ENCODE data around the gene NLRP12.
"Not testable (repeated sequence)": the region's sequence is repeated elsewhere in the genome, so short reads cannot be mapped to it uniquely, and the experiment has no call there.

The NLRP12 gene

GRCh38 chr19:53838446-53838845, 14.3 kb upstream of the NLRP12 start:
- DNase-seq (ENCODE audit: low spot score) = not testable (repeated sequence)

- not testable (repeated sequence) for DNase-seq (ENCODE audit: low spot score)
These were observed 8.7 kb upstream of the NLRP12 start for GRCh38 chr19:53832861-53833260.

- DNase-seq (ENCODE audit: low spot score) = no peak
These were observed 4.4 kb upstream of the NLRP12 start for GRCh38 chr19:53828531-53828930.

DNA sequence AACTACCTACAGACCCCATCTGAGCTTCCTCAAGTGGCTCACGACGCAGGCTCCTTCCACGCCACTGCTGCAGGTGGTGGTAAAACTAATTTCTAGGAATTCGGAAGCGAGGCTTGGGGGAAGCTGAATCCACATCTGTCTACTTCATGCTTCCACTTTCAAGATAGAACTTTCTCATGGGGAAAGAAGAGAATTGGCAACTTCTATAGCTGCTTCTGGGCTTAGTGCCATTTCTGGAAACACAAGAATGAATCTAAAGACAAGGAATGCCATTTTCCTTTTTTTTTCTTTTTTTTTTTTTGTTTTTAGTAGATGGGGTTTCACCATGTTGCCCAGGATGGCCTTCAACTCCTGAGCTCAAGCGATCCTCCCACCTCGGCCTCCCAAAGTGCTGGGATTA, 2.8 kb upstream of the NLRP12 start:
- DNase-seq (ENCODE audit: low spot score) = no peak

DNA sequence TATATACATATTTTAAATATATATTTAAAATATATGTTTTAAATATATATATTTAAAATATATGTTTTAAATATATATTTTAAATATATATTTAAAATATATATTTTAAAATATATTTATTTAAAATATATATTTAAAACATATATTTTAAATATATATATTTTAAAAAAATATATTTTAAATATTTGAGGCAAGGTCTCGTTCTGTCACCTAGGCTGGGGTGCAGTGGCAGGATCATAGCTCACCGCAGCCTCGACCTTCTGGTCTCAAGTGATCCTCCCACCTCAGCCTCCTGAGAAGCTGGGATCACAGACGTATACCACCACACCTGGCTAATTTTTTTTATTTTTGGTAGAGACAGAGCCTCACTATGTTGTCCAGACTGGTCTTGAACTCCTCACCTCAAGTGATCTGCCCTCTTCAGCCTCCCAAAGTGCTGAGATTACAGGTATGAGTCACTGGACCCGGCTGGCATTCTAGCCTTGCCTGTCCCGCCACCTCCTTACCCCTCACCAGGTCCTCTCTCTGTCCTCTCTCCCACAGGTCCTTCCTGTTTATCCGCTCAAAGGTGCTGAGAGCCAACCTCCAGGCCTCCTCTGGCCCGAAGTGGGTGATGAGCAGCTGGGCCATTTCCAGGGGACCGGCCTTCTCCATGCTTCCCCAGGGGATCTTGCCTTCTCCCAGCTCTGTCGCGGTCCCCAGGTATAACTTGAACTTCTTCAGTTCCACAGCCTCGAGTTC, 564 bp downstream of the NLRP12 start:
- no peak for DNase-seq (ENCODE audit: low spot score)

DNA sequence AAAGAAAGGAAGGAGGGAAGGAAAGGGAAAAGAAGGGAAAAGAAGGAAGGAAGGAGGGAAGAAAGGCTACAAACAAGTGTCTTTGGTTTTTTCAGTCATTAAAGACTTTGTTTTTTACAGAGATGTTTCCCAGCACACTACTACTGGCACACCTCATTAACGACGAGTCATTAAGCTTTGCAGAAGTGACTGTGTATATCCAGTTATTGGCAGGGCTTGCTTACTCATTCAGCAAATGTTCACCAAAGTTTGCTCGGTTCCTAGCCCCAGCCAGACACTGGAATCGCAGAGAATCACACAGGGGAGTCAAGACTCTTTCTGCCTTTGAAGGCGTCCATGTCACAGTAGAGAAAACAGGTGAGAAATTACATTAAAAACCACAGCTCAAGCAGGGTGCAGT, 4.3 kb downstream of the NLRP12 start:
- no peak for DNase-seq (ENCODE audit: low spot score)

DNA sequence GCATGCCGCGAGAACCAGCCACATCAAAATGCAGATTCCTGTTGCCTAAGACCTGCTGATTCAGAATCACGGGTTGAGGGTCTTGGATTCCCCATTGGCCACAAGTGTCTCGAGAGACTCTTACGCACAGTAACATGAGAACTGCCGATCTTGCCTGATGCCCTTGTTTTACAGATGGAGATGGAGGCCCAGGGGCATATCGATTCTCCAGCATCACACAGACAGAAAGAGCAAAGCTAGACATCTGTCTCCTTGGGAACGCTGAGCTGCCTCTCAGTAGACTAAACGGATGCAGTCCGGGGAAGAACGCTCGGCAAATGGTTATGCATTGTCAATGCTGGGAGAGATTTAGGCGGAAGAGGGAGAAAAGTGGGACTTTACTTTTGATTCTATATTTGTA, 5.4 kb downstream of the NLRP12 start:
- DNase-seq (ENCODE audit: low spot score) = no peak

DNA sequence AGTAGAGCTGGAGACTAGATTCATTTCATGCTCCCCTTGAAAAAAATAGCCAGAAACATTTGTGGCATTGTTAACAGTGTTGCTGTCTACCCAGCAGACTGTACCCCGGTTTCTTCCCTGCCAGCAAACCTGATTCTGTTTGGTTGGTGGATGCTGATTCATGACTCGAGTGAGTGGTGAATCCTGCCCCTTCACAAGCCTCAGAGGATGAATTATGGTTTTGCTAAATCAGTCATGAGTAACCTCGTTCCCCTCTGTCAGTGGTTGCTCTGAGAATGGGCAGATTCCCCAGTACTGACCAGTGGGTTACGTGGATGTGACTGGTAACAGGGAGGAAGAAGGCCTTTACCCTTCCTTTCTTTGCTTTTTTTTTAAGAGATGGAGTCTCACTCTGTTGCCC, 10.1 kb downstream of the NLRP12 start:
- DNase-seq (ENCODE audit: low spot score) = no peak

DNA sequence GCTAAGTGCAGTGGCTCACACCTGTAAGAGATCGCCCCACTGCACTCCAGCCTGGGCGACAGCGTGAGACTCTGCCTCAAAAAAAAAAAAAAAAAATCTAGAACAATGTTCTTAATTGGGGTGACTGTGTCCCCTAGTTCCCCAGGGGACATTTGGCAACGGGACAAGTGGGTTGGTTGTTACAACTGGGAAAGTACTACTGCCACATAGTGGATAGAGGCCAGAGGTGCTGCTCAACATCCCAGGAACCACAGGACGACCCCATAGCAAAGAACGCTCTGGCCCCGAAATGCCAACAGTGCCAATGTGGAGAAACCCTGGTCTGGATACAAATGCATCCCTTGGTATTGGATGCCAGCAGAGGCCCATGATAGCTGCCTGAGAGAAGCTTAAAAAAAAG, 11.8 kb downstream of the NLRP12 start:
- DNase-seq (ENCODE audit: low spot score) = no peak

- no peak for DNase-seq (ENCODE audit: low spot score)
These were observed 13.2 kb downstream of the NLRP12 start for GRCh38 chr19:53810891-53811290.

GRCh38 chr19:53810187-53810546, 13.9 kb downstream of the NLRP12 start:
- DNase-seq (ENCODE audit: low spot score) = no peak

GRCh38 chr19:53809518-53810186, 14.5 kb downstream of the NLRP12 start:
- DNase-seq (ENCODE audit: low spot score) = no peak

DNA sequence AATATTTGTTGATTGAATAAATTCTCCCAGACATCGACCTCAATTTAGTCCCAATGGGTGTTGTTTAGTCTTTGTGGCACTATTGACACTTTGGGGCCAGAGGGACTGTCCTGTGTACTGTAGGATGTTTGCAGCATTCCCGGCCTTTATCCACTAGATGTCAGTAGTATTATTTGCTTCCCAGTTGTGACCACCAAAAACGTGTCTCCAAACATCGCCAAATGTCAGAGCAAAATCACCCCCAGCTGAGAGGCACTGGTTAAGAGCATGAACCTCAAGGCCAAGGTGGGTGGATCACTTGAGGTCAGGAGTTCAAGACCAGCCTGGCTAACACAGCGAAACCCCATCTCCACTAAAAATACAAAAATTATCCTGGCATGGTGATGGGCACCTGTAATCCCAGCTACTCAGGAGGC, 15.4 kb downstream of the NLRP12 start:
- no peak for DNase-seq (ENCODE audit: low spot score)

DNA sequence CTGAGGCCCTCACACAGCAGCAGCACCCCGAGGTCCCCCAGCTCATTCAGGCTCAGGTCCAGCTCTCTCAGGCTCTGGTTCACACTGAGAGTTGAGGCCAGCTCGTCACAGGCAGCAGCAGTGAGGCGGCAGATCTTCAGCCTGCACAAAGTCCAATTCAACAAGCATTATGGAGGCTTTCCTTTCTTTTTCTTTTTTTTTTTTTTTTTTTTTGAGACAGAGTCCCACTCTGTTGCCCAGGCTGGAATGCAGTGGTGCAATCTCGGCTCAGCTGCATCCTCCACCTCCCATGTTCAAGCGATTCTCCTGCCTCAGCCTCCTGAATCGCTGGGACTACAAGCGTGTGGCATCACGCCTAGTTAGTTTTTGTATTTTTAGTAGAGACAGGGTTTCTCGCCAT, 22.9 kb downstream of the NLRP12 start:
- no peak for DNase-seq (ENCODE audit: low spot score)

DNA sequence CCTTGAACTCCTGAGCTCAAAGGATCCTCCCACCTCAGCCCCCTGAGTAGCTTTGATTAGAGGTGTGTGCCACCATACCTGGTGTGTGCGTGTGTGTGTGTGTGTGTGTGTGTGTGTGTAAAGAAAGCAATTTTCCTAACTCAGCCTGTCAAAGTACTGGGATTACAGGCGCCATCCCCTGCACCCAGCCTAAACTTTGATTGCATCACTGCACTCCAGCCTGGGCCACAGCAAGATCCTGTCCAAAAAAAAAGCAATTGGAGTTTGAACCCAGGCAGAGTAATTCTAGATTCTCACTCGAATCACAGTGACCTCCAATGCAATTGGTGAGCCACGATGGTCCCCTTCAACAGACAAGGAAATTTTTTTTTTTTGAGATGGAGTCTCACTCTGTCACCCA, 29.1 kb downstream of the NLRP12 start:
- DNase-seq (ENCODE audit: low spot score) = no peak

DNA sequence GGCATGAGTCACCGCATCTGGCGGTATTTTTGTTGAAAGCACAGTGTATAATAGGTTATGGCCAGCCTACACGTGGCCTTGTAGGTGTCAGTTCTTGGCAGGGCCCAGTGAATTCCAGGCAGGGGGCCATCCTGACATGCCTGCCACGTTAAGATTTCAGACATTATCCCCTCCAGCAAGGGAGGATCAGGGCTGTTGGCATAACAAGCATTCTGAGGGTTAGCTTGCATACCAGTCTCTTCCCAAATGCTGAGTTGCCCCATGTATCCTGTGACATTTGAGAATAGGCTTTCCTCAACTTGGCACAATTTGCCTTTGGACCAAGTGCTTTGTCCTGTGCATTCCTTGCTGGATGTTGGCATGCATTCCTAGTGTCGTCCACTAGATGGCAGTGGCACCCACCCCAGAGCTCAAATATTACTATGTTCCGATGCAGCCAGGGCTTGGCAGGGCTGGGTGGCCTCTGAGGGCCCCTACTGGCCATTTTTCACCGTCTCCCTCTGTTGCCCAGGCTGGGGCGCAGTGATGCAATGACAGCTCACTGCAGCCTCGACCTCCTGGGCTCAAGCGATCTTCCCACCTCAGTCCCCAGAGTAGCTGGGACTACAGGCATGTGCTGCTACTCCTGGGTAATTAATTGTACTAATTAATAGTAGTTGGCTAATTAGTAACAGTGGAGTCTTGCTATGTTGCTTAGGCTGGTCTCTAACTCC, 31.2 kb downstream of the NLRP12 start:
- peak; percentile 80 for DNase-seq (ENCODE audit: low spot score)

DNA sequence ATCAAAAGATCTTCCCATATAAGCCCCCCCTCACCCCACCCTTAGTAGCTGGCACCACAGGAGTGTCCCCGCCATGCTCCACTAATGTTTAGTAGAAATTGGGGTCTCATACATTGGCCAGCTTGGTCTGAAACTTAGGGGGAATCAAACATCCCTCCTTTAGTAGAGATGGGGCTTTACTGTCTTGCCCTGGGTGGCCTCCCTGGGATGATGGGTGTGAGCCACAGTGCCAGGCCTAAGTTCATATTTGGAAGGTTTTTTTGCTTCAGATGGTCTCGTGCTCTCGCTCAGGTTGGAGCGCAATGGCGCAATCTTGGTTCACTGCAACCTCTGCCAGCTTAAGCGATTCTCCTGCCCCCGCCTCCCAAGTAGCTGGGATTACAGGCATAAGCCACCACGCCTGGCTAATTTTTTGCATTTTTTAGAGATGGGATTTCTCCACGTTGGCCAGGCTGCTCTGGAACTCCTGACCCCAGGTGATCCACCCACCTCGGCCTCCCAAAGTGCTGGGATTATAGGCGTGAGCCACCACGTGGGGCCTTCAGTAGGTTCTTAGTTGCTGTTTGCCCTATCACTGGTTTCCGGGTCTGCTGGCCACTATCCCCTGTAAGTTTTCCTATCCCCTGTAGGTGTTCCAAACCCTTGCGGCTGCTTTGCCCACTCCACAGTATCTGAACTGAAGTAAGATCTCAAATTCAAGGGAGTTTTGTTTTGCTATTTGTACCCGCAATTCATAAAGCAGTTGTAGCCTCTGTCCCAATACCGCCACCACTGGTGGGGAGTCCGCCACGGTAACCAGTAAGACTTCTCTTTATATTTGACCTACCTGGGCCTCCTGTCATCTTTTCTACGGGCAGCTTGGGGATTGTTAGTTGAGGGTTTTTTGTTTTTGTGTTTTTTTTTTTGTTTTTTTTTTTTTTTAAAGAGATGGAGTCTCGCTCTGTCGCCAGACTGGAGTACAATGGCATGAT, 34.1 kb downstream of the NLRP12 start:
- no peak for DNase-seq (ENCODE audit: low spot score)

- no peak for DNase-seq (ENCODE audit: low spot score)
These were observed 36.8 kb downstream of the NLRP12 start for GRCh38 chr19:53787266-53787665.

GRCh38 chr19:53786744-53787143, 37.4 kb downstream of the NLRP12 start:
- DNase-seq (ENCODE audit: low spot score) = no peak

DNA sequence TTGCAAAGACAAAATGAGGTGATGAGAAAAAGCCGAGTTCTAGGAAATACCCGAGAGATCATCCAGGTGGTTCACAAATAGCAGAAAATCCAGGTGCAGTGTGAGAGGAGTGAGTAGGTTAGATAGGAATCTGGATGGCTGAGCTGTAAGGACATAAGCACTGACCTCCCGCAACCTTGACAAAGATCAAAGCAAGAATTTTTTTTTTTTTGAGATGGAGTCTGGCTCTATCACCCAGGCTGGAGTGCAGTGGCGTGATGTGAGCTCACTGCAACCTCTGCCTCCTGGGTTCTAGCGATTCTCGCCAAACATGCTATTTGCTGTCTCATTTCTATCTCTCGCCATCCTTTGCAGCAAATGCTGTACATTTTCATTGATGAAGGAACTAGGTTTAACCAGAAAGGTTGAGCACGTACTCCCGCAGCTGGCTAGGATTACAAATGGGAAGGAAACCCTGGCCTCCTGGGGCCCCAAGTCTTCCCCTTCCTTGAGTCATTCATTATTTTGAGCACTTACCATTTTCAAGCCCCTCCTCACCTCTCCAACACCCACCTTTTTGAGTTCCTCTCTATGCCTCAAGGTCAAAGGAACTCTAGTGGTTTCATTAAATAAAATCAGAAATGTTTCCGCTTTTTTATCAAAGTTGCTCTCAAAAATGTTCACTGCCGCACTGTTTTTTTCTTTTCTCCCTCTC, 38.8 kb downstream of the NLRP12 start:
- DNase-seq (ENCODE audit: low spot score) = no peak

GRCh38 chr19:53782698-53783097, 41.4 kb downstream of the NLRP12 start:
- no peak for DNase-seq (ENCODE audit: low spot score)

Data from globus pallidus (tissue), 1 donor.